ENCODE measurements around the gene SERPINA3. TPM values are rescaled to one million over a fixed set of nuclear protein-coding genes. Genes with fewer than 3 reads are reported as not detected.

Gene SERPINA3
- total RNA-seq, 4 donors from 2014 or later = 1.7 to 109 (median 17.6) TPM

DNA sequence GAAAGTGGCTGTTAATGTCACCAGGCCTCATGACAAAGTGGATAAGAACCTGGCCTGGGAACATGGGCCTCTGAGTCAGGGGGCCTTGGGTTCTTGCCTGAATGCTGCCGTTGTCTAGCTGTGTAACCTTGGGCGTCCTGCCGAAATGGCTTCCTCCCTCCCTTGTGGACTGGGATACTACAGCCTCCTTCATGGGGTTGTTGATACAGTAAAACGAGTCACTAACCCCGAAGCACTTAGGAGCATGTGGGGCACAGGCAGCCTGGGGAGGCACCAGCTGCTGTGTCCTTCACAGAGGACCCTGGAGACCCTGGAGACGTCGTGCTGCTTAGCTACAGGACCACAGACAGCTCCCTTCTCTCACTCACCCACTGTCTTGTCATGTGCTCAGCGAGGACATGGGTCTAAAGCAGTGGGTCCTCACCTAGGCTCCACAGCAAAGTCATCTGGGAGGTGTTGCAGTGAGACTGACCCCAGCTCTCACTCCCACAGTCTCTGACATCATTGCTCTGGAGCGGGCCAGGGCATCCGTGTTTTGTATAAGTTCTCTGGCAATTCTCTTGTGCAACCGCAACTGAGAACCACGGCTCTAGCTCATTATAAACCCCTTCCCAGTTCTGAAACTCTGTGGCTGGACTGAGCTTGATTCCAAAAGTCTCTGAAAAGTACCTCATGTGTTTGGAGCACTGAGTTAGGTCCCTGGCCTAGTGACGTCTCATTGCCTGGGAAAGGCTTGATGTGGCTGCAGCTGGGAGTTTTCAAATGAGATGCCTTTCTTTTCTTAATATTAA, 42.1 kb downstream of the SERPINA3 start:
- no peak for TF ChIP-seq POLR2A (IDR thresholded peaks at IDR 0.05)
- TF ChIP-seq, protein P1, sequence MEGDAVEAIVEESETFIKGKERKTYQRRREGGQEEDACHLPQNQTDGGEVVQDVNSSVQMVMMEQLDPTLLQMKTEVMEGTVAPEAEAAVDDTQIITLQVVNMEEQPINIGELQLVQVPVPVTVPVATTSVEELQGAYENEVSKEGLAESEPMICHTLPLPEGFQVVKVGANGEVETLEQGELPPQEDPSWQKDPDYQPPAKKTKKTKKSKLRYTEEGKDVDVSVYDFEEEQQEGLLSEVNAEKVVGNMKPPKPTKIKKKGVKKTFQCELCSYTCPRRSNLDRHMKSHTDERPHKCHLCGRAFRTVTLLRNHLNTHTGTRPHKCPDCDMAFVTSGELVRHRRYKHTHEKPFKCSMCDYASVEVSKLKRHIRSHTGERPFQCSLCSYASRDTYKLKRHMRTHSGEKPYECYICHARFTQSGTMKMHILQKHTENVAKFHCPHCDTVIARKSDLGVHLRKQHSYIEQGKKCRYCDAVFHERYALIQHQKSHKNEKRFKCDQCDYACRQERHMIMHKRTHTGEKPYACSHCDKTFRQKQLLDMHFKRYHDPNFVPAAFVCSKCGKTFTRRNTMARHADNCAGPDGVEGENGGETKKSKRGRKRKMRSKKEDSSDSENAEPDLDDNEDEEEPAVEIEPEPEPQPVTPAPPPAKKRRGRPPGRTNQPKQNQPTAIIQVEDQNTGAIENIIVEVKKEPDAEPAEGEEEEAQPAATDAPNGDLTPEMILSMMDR (IDR thresholded peaks at IDR 0.05) = no peak
- peak; percentile 54 to 64 for DNase-seq
- peak overlapping the region in 1 of 2 donors; percentile 52 for H3K27ac ChIP-seq

DNA sequence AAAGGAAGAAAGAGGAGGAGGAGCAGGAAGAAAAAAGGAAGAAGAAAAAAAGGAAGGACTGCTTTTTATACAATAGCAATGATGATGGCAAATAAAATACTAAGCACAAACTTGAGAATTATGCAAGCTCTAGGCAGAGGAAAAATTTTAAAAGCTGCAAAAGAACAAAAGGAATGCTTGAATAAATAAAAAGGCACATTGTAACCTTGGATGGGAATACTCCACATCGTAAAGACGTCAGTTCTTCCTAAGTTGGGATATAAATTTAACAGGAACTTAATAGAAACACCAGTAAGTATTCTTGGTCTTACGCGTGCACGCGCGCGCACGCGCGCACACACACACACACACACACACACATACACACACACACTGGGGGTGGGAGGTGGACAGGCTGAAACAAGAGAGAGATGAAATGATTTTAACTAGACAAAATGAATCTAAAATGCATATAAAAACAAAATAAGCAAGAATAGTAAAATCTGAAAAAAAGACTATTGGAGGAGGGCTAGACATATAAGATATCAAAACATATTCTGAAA, 43.0 kb downstream of the SERPINA3 start:
- no peaks in the 10 kb centered on the region for H3K27me3 ChIP-seq
- H3K27ac ChIP-seq = peak overlapping the region; percentile 33 to 36
- H3K4me3 ChIP-seq = no peak overlapping the region
- H3K4me1 ChIP-seq = no peaks in the 10 kb centered on the region
- H3K36me3 ChIP-seq = no peaks in the 10 kb centered on the region
- peak in 1 of 2 donors; percentile 30 for DNase-seq
- no peaks in the 10 kb centered on the region for H3K9me3 ChIP-seq
- TF ChIP-seq, protein P1 (IDR thresholded peaks at IDR 0.05) = no peak
- TF ChIP-seq POLR2A (IDR thresholded peaks at IDR 0.05) = no peak
- intact Hi-C loops (cut with DNase I; ENCODE audit: low total_unique reads) = no loop called here

More for the DNA sequence above, 42.1 kb downstream of the SERPINA3 start:
- no peaks in the 10 kb centered on the region for H3K36me3 ChIP-seq
- no peaks in the 10 kb centered on the region for H3K27me3 ChIP-seq
- H3K4me1 ChIP-seq = no peaks in the 10 kb centered on the region
- H3K4me3 ChIP-seq = no peak overlapping the region
- no peaks in the 10 kb centered on the region for H3K9me3 ChIP-seq
- intact Hi-C loops (cut with DNase I; ENCODE audit: low total_unique reads) = no loop called here

DNA sequence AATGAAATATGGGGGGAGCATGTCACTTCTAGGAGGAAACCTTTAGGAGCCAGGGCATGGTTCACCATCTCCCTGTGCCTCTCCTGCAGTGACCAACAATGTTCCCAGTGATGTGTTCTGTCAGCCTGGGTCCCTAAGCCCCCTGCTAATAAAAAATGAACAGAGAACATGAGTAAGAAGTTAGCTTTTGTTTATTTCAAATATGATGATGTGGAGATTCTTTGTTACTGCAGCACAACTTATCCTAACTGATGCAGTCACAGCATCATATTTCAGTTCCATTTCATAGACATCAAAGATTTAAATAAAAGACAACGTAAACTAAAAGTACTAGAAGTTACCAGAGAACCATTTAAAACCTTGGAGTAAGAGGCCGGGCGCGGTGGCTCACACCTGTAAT, 43.9 kb downstream of the SERPINA3 start:
- H3K4me1 ChIP-seq = no peaks in the 10 kb centered on the region
- no peaks in the 10 kb centered on the region for H3K27me3 ChIP-seq
- intact Hi-C loops (cut with DNase I; ENCODE audit: low total_unique reads) = no loop called here
- no peak overlapping the region for H3K27ac ChIP-seq
- DNase-seq = no peak
- no peaks in the 10 kb centered on the region for H3K36me3 ChIP-seq
- TF ChIP-seq, protein P1 (IDR thresholded peaks at IDR 0.05) = no peak
- no peaks in the 10 kb centered on the region for H3K9me3 ChIP-seq
- H3K4me3 ChIP-seq = no peak overlapping the region

DNA sequence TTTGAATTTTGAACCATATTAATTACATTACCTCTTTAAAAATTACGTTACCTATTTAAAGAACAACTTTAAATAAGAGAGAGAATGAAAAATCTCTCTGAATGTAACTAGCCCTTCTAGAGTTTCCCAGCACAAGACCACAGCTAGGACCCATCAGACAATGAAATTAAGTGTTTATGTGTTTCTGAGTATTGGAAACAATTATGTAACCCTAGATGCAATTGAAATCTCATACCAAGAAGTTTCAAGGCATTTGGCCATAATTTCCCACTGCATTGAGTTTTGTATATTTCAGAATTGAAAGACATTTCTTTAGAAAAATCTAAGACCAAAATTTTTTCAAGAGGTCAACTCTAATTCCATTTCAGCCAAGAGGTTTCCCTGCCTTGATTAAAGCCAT, 47.1 kb downstream of the SERPINA3 start:
- H3K27me3 ChIP-seq = no peaks in the 10 kb centered on the region
- intact Hi-C loops (cut with DNase I; ENCODE audit: low total_unique reads) = no loop called here
- no peak overlapping the region for H3K4me3 ChIP-seq
- H3K36me3 ChIP-seq = no peaks in the 10 kb centered on the region
- H3K27ac ChIP-seq = no peak overlapping the region
- H3K9me3 ChIP-seq = no peaks in the 10 kb centered on the region
- no peak for TF ChIP-seq POLR2A (IDR thresholded peaks at IDR 0.05)
- TF ChIP-seq, protein P1 (IDR thresholded peaks at IDR 0.05) = no peak
- H3K4me1 ChIP-seq = no peaks in the 10 kb centered on the region
- DNase-seq = no peak

DNA sequence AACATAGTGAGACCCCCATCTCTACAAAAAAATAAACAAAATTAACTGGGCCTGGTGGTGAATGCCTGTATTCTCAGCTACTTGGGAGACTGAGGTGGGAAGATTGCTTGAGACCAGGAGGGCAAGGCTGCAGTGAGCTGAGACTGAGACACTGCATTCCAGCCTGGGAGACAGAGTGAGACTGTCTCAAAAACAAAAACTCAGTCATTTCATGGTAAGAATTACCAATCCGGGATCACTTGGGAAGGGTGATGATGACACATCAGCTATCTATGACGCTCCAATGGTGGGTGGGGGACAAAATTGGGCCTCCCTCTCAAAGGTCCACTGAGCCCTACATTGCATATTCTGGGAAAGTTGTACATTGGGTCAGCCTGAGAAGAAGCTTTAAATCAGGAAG, 47.7 kb downstream of the SERPINA3 start:
- no peak for TF ChIP-seq POLR2A (IDR thresholded peaks at IDR 0.05)
- TF ChIP-seq, protein P1 (IDR thresholded peaks at IDR 0.05) = no peak
- no peak overlapping the region for H3K4me3 ChIP-seq
- no peaks in the 10 kb centered on the region for H3K27me3 ChIP-seq
- intact Hi-C loops (cut with DNase I; ENCODE audit: low total_unique reads) = no loop called here
- DNase-seq = no peak
- H3K27ac ChIP-seq = no peak overlapping the region
- no peaks in the 10 kb centered on the region for H3K4me1 ChIP-seq
- no peaks in the 10 kb centered on the region for H3K9me3 ChIP-seq
- H3K36me3 ChIP-seq = no peaks in the 10 kb centered on the region

Data from uterus (tissue), 4 donors.